ENCODE results near the gene C16orf54.
"Not testable (repeated sequence)": the region's sequence is repeated elsewhere in the genome, so short reads cannot be mapped to it uniquely, and the experiment has no call there.

The C16orf54 gene

GRCh38 chr16:29746518-29746917 is 728 bp upstream of the C16orf54 start:
- not testable (repeated sequence) for H3K4me3 ChIP-seq (ENCODE audit: low read depth, low read length); H3K4me1 ChIP-seq (ENCODE audit: control insufficient read depth, insufficient read depth, low read length); H3K9ac ChIP-seq (ENCODE audit: low read depth, low read length); H3K36me3 ChIP-seq (ENCODE audit: control insufficient read depth, insufficient read depth, low read length); H3K27me3 ChIP-seq (ENCODE audit: control insufficient read depth, insufficient read depth, low read length); H3K9me3 ChIP-seq (ENCODE audit: control insufficient read depth, insufficient read depth, low read length)

GRCh38 chr16:29745121-29745852 is 503 bp downstream of the C16orf54 start:
- no peaks in the 10 kb centered on the region for H3K4me1 ChIP-seq (ENCODE audit: control insufficient read depth, insufficient read depth, low read length)
- H3K9ac ChIP-seq (ENCODE audit: low read depth, low read length) = no peak overlapping the region
- no peaks in the 10 kb centered on the region for H3K27me3 ChIP-seq (ENCODE audit: control insufficient read depth, insufficient read depth, low read length)
- no peak overlapping the region for H3K4me3 ChIP-seq (ENCODE audit: low read depth, low read length)
- no peaks in the 10 kb centered on the region for H3K36me3 ChIP-seq (ENCODE audit: control insufficient read depth, insufficient read depth, low read length)
- no peaks in the 10 kb centered on the region for H3K9me3 ChIP-seq (ENCODE audit: control insufficient read depth, insufficient read depth, low read length)

GRCh38 chr16:29744541-29745101 is 1.2 kb downstream of the C16orf54 start:
- no peaks in the 10 kb centered on the region for H3K36me3 ChIP-seq (ENCODE audit: control insufficient read depth, insufficient read depth, low read length)
- no peak overlapping the region for H3K4me3 ChIP-seq (ENCODE audit: low read depth, low read length)
- H3K27me3 ChIP-seq (ENCODE audit: control insufficient read depth, insufficient read depth, low read length) = no peaks in the 10 kb centered on the region
- H3K4me1 ChIP-seq (ENCODE audit: control insufficient read depth, insufficient read depth, low read length) = no peaks in the 10 kb centered on the region
- no peaks in the 10 kb centered on the region for H3K9me3 ChIP-seq (ENCODE audit: control insufficient read depth, insufficient read depth, low read length)
- H3K9ac ChIP-seq (ENCODE audit: low read depth, low read length) = no peak overlapping the region

- H3K27me3 ChIP-seq (ENCODE audit: control insufficient read depth, insufficient read depth, low read length) = no peaks in the 10 kb centered on the region
- H3K36me3 ChIP-seq (ENCODE audit: control insufficient read depth, insufficient read depth, low read length) = no peaks in the 10 kb centered on the region
- H3K4me1 ChIP-seq (ENCODE audit: control insufficient read depth, insufficient read depth, low read length) = no peaks in the 10 kb centered on the region
- no peak overlapping the region for H3K4me3 ChIP-seq (ENCODE audit: low read depth, low read length)
- no peak overlapping the region for H3K9ac ChIP-seq (ENCODE audit: low read depth, low read length)
- no peaks in the 10 kb centered on the region for H3K9me3 ChIP-seq (ENCODE audit: control insufficient read depth, insufficient read depth, low read length)
These were observed 1.8 kb downstream of the C16orf54 start for GRCh38 chr16:29743827-29744531.

GRCh38 chr16:29743475-29743826 is 2.3 kb downstream of the C16orf54 start:
- Histone ChIP-seq H3K4me3 (ENCODE audit: low read depth, low read length) (no peak overlapping the region), H3K9me3 (ENCODE audit: control insufficient read depth, insufficient read depth, low read length) (no peaks in the 10 kb centered on the region), H3K27me3 (ENCODE audit: control insufficient read depth, insufficient read depth, low read length) (no peaks in the 10 kb centered on the region), H3K4me1 (ENCODE audit: control insufficient read depth, insufficient read depth, low read length) (no peaks in the 10 kb centered on the region), H3K36me3 (ENCODE audit: control insufficient read depth, insufficient read depth, low read length) (no peaks in the 10 kb centered on the region), H3K9ac (ENCODE audit: low read depth, low read length) (no peak overlapping the region)

- H3K9ac ChIP-seq (ENCODE audit: low read depth, low read length) = no peak overlapping the region
- H3K27me3 ChIP-seq (ENCODE audit: control insufficient read depth, insufficient read depth, low read length) = no peaks in the 10 kb centered on the region
- no peaks in the 10 kb centered on the region for H3K9me3 ChIP-seq (ENCODE audit: control insufficient read depth, insufficient read depth, low read length)
- no peak overlapping the region for H3K4me3 ChIP-seq (ENCODE audit: low read depth, low read length)
- H3K4me1 ChIP-seq (ENCODE audit: control insufficient read depth, insufficient read depth, low read length) = no peaks in the 10 kb centered on the region
- H3K36me3 ChIP-seq (ENCODE audit: control insufficient read depth, insufficient read depth, low read length) = no peaks in the 10 kb centered on the region
These were observed 3.0 kb downstream of the C16orf54 start for GRCh38 chr16:29742683-29743275.

GRCh38 chr16:29740630-29741015 is 5.2 kb downstream of the C16orf54 start:
- not testable (repeated sequence) for H3K9ac ChIP-seq (ENCODE audit: low read depth, low read length); H3K9me3 ChIP-seq (ENCODE audit: control insufficient read depth, insufficient read depth, low read length); H3K4me1 ChIP-seq (ENCODE audit: control insufficient read depth, insufficient read depth, low read length); H3K4me3 ChIP-seq (ENCODE audit: low read depth, low read length); H3K27me3 ChIP-seq (ENCODE audit: control insufficient read depth, insufficient read depth, low read length); H3K36me3 ChIP-seq (ENCODE audit: control insufficient read depth, insufficient read depth, low read length)

- not testable (repeated sequence) for H3K36me3 ChIP-seq (ENCODE audit: control insufficient read depth, insufficient read depth, low read length); H3K9me3 ChIP-seq (ENCODE audit: control insufficient read depth, insufficient read depth, low read length); H3K27me3 ChIP-seq (ENCODE audit: control insufficient read depth, insufficient read depth, low read length); H3K4me1 ChIP-seq (ENCODE audit: control insufficient read depth, insufficient read depth, low read length); H3K9ac ChIP-seq (ENCODE audit: low read depth, low read length); H3K4me3 ChIP-seq (ENCODE audit: low read depth, low read length)
These were observed 5.7 kb downstream of the C16orf54 start for GRCh38 chr16:29739927-29740629.

GRCh38 chr16:29738514-29738913 is 7.3 kb downstream of the C16orf54 start:
- Histone ChIP-seq H3K27me3 (ENCODE audit: control insufficient read depth, insufficient read depth, low read length) (no peaks in the 10 kb centered on the region), H3K4me1 (ENCODE audit: control insufficient read depth, insufficient read depth, low read length) (no peaks in the 10 kb centered on the region), H3K4me3 (ENCODE audit: low read depth, low read length) (no peak overlapping the region)

GRCh38 chr16:29737713-29738112 is 8.1 kb downstream of the C16orf54 start:
- no peaks in the 10 kb centered on the region for H3K4me1 ChIP-seq (ENCODE audit: control insufficient read depth, insufficient read depth, low read length)
- no peaks in the 10 kb centered on the region for H3K9me3 ChIP-seq (ENCODE audit: control insufficient read depth, insufficient read depth, low read length)
- H3K4me3 ChIP-seq (ENCODE audit: low read depth, low read length) = no peak overlapping the region
- no peak overlapping the region for H3K9ac ChIP-seq (ENCODE audit: low read depth, low read length)
- peaks cover 4% of the 10 kb centered on the region for H3K36me3 ChIP-seq (ENCODE audit: control insufficient read depth, insufficient read depth, low read length)
- H3K27me3 ChIP-seq (ENCODE audit: control insufficient read depth, insufficient read depth, low read length) = no peaks in the 10 kb centered on the region

More at GRCh38 chr16:29738514-29738913, 7.3 kb downstream of the C16orf54 start:
- Histone ChIP-seq H3K36me3 (ENCODE audit: control insufficient read depth, insufficient read depth, low read length) (peaks cover 3% of the 10 kb centered on the region), H3K9me3 (ENCODE audit: control insufficient read depth, insufficient read depth, low read length) (no peaks in the 10 kb centered on the region), H3K9ac (ENCODE audit: low read depth, low read length) (no peak overlapping the region)

GRCh38 chr16:29736764-29737163 is 9.0 kb downstream of the C16orf54 start:
- no peak overlapping the region for H3K9ac ChIP-seq (ENCODE audit: low read depth, low read length)
- no peaks in the 10 kb centered on the region for H3K9me3 ChIP-seq (ENCODE audit: control insufficient read depth, insufficient read depth, low read length)
- H3K4me1 ChIP-seq (ENCODE audit: control insufficient read depth, insufficient read depth, low read length) = no peaks in the 10 kb centered on the region
- no peaks in the 10 kb centered on the region for H3K27me3 ChIP-seq (ENCODE audit: control insufficient read depth, insufficient read depth, low read length)
- no peak overlapping the region for H3K4me3 ChIP-seq (ENCODE audit: low read depth, low read length)
- peaks cover 4% of the 10 kb centered on the region for H3K36me3 ChIP-seq (ENCODE audit: control insufficient read depth, insufficient read depth, low read length)
